ENCODE results near the gene CZIB.
"Not testable (repeated sequence)": the region's sequence is repeated elsewhere in the genome, so short reads cannot be mapped to it uniquely, and the experiment has no call there.

CZIB gene

DNA sequence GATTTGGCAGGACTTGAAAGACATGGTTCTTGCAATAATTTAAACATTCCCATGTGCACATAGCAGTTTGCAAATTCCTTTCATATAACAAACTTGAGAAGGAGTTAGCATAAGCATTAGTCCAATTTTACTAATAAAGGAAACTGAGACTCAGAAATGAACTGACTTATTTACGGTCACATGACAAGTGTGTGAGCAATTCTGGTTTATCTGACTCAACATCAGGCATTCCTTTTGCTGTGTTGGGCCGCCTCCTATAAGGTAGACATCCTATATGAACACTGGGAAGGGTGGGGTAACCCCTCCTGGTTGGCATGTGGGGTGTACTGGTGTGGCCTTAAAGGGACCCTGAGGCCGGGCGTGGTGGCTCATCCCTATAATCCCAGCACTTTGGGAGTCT is 32.3 kb downstream of the CZIB start:
- DNase-seq (ENCODE audit: low spot score), result no peak

DNA sequence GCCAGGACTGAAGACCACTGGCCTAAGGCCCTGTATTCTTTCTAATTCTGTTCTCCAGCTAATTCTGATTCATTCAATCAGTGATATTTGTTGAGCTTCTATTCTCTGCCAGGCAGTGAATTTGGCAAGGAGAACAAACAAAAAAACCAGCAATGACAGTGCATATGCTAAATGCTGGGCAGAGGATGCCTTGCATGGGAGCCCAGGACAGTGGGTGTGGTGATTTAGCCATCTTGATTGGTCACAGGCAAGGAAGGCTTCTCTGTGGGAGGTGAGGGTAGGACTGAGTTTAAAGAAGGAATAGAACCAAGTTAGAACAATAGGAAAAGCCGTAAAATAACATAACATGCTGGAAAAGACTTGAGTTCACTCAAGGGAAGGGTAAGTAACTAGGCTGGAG is 33.0 kb downstream of the CZIB start:
- DNase-seq (ENCODE audit: low spot score), result no peak

DNA sequence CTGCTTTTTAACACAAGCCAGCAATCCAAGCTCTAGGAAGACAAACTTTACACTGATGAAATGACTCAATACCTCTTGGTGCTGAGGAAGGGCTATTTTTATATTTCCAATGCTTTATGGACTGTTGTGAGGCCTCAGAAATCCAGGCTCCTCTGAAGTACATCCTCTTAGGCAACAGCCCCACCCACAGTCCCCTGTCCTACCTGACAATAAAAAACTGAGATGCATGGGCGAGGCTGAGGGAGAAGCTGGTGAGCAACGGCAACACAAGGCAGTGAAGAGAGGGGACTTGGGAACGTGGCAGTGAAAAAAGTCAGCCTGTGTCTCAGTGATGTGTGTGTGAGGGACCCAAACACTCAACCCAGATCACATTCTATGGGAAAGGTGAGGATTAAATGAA is 33.9 kb downstream of the CZIB start:
- no peak for DNase-seq (ENCODE audit: low spot score)

DNA sequence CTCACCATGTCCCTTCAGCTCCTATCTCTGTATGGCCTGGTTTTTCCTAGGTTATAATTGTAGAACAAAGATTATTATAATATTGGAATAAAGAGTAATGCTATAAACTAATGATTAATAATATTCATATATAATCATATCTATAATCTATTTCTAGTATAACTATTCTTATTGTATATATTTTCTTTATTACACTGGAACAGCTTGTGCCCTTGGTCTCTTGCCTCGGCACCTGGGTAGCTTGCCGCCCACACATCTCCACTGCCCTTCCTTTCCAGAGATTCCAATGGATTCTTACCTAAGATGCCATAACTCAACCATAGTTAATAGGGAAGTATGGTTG is 34.5 kb downstream of the CZIB start:
- not testable (repeated sequence) for DNase-seq (ENCODE audit: low spot score)

DNA sequence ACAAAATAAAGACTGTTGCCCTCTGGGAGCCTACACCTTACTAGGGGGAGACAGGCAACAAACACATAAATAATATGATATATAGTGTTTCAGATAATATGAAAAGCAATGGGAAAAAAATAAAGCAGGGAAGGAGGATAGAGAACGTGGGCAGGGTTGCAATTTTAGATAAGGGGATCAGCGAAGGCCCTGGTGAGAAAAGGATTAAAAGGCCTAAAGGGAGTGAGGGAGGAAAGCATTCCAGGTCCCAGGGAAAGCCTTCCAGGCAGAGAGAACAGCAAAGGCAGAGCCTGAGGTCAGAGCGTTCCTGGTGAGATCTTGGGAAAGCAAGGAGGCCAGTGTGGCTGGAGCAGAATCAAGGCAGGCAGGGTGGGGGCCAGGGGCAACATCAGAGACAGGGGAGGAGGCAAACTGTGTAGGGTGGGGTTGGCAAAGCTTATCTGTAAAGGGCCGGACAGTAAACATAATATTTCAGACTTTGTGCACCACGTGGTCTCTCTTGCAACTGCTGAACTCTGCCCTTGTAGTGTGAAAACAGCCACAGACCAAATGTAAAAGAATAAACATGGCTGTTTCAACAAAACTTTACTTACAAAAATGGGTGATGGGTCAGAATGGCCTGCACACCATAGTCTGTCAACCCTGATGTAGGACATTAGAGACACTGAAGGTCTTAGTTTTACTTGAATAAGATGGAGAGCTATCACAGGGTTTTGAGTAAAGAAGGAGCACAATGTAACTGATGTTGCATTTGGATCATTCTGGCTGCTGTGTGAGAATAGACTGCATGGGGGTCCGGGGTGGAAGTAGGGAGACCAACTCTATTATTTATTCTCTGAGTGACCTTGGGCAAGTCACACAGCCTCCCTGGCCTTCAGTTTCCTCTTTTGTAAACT is 37.1 kb downstream of the CZIB start:
- DNase-seq (ENCODE audit: low spot score), result peak; percentile 43

DNA sequence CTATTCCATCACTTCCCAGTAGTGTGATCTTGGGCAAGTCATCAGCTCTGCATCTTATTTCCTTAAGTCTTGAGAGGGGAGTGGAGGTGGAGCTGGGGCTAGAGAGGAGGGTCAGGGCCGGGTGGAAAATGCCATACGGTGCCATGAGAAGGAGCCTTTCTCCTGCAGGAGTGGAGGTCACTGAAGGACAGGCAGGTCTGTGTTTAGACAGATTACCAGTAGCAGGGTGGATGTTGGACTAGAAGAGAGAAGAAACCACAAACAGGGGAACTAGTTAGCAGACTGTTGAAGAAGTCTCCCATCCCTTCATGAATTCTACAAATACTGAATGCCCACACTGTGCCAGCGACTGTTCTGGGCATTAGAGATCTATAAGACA is 37.7 kb downstream of the CZIB start:
- DNase-seq (ENCODE audit: low spot score), result no peak

DNA sequence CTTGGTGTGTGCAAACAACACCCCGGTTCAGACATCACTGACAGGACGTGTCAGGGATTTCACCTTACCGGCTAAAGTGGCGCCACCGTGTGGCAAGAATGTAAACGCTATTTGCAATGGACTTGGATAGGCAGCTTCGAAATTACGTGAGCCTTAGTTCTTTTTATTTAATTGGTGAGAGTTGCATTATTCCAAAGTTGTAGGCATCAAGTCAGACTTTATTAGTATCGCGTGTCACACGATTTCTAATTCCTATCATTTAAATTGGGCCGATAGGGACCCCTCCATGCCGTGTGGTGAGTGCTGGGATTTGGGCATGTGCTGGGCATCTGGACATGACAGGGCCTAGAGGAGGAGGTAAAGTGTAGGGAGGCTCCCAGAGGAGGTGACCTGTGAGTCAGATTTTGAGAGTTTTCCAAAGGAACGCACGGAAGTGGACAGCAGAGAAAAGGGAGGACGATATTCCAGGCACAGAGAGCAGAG is 38.3 kb downstream of the CZIB start:
- DNase-seq (ENCODE audit: low spot score), result peak; percentile 81

DNA sequence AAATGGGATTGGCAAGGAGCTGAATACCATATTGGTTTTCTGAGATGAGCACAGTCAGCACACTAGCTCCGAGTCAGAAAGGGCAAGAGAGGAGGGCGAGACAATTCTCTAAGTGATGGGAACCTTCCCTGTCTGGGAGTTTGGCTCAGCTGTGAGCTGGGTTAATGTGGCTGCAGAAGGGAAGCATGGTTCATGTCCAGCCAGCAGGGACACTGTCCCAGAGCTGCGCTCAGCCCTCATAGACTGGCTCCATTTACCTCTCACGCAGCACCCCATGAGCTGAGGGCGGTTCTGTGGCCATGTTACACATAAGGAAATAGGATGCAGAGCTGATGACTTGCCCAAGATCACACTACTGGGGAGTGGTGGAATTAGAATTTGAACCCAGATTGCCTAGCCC is 39.5 kb downstream of the CZIB start:
- no peak for DNase-seq (ENCODE audit: low spot score)

DNA sequence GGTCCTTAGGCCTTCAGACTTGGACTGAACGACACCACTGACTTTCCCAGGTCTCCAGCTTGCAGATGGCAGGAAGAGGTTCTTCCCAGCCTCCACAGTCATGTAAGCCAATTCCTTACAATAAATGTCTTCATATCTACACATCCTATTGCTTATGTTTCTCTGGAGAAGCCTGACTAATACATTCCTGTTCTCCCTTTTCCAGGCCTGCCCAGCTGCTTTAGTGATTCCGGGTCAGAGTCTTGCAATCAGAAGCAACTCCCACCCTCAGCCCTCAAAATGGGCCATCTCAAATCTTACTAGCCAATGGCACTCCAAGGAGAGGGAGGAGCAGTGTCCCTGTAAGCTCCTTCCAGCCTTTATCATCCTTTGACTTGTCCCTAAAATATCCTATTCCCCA is 40.2 kb downstream of the CZIB start:
- no peak for DNase-seq (ENCODE audit: low spot score)

DNA sequence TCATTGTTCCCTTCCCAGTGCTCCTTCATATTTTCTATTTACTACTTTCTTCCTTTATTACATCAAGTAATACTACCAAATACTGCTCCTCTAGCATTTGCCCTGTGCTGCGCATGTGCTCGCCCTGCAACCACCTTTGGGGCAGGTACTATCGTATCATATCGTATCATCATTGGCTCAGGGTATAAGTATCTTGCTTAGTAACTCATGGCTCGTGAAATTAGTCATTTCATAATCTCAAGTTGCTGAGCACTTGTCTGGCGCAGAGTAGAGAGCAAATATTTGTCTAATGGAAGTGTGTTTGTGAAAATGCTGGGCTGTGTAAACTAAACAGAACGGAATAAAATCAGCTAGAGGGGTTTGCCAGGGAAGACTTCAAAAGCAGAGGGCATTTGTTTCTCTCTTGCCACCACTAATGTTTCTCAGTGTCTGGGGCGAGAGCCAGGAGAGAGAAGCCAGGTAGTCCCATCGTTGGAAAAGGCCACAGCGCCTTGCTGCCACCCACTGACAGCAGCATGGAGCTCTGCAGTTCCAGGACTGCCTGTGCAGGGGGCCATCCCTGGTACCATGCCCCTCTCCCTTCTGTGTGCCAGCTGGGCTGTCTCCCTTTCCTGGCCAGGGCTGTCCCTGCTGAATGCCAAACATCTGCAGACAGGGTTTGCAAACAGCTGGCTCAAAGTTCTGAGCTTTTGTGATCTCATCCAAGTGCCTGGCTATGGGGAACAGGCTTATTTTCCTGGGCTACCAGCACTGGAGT is 43.8 kb downstream of the CZIB start:
- DNase-seq (ENCODE audit: low spot score), result no peak

DNA sequence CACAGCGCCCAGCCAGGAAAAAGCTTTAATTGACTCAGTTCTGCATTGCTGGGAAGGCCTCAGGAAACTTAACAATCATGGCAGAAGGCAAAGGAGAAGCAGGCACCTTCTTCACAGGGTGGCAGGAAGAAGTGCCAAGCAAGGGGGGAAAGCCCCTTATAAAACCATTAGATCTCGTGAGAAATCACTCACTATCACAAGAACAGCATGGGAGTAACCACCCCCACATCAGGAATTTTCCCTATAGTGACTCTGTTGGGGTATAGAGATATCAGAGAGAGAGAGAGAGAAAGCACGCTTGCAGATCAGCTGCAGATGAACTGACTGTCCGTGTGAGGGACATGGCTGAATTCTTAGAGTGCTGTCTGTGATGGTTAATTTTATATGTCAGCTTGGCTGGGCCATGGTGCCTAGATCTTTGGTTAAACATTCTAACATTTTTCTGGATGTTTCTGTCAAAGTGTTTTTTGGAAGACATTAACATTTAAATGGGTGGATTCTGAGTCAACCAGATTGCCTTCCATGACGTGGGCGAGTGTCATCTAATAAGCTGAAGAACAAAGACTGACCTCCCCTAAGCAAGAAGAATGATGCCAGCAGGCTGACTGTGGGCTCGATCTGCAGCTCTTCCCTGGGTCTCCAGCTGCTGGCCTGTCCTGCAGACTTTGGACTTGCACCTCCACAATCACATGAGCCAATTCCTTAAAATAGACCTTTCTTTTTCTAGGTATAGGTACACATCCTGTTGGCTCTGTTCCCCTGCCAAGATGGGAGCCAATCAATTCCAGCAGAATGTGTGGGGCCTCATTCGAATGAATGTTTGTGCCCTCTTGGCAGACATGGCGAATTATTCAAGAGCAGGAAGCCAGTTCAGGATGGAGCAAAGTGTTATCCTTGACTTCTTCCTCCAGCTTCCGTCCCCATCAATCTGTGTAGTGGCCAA is 45.2 kb downstream of the CZIB start:
- DNase-seq (ENCODE audit: low spot score), result no peak

DNA sequence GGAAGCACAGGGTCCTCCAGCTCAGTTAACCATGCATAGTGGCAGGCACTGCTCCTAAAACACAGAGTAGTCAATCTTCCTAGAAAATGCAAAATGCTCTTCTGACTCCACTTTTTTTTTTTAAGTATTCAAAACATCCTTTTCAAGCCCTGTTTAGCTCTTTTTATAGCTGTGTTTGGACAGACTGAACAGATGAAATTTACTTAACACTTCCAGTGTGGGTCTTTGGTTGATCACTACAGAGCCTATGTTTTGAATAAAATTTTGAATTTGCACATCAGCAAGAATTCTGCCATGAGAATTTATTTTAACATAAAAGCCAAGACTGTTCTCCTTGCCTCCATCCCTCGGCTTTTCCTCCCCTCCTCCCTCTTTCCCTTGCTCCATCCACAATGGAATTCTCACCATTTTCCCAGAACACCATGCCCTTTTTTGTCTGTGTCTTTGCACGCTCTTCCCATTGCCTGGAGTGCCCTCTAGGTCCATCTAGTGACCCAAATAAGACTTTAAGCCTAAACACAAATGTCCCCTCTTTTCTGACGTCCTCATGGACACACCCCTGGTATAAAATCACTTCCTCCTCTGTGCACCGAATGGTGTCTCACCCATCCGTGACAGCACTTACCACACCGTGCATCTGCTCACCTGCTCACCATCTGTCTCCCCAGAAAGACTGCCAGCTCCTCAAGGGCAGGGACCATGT is 47.9 kb downstream of the CZIB start:
- DNase-seq (ENCODE audit: low spot score), result peak; percentile 49

DNA sequence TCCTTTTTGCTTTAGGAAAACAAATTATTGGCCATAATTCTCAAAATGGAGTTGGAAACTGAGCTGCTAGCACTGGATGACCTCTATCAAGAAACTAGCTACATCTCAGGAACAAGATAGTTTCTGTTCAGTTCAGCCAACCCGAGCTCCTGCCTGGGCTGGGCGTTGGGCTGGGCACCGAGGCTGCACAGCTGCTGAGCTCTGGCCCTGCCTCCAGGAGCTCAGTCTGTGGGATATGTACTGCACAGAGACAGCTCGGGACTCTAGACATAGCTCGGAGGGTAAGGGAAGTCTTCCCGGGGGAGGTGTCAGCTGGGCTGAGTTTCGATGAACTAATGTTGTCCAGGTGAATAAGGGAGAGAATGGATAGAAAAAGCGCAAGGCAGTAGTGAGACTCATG is 53.5 kb downstream of the CZIB start:
- DNase-seq (ENCODE audit: low spot score), result no peak

DNA sequence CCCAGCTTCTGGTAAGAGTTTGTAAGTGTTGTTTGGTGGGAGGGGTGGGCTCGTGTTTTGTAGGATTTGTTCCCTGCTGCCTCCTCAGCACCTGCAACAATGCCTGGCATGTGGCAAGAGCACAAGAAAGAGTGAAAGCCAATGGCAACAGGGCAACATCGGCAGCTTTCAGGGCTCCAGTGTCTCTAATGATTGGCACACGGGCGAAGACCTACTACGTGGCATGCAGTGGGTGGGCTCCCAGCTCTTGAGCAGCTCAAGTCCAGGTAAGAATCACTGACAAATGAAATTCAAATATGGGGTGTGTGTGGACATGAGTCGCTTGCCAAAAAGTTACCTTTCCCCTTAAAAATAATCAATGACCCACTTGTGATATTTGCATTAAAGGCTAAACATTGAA is 54.1 kb downstream of the CZIB start:
- no peak for DNase-seq (ENCODE audit: low spot score)

DNA sequence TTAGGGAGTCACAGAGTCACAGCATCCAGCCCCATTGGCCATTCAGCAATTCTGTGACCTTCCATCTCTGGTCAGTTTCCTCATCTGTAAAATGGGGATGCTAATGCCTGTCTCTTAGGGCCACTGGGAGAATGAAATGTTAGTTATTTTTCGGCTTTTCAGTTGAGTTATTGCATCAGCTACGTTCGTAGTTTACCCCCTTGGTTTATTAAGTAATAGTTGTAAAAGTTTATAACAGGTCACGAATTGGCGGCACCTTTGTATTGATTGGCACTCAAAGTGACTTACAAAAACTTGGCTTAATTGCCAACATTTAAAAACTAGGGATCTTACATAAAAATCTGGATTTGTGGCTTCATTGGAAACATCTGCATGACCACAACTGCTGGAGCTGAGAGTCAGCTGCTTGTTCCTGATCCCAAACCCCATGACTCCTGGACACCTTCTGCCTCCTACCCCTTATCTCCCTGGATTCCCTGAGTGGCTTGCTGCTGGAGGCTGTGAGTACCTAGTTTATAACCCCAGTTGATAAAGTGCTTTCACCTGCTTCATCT is 54.9 kb downstream of the CZIB start:
- DNase-seq (ENCODE audit: low spot score), result no peak
